IMR-90 (cell line): Measurements from ENCODE around the gene LHPP. TPM values are rescaled to one million over a fixed set of nuclear protein-coding genes. Genes with fewer than 3 reads are reported as not detected.

Experiments
- ATAC-seq: fragments of 200-7000 bp; cut with Tn5 transposase; 2 replicates; pipeline ENCODE4 v1.9.1; 2020; ENCODE audit warnings: low read depth, mild to moderate bottlenecking, moderate library complexity
- BruUV-seq: library from RNA; stranded (reverse); fragments of 400-500 nt; replicated peaks from 2 replicates; lab custom pipeline; 2021; lab: Mats Ljungman, UMichigan
- CTCF ChIA-PET: fragments of 300-600 bp; formaldehyde crosslinking; extraction: SDS; loops from one replicate; lab custom pipeline; 2021; ENCODE audit warnings: antibody characterized with exemption; lab: Yijun Ruan, JAX
- POLR2A ChIA-PET: fragments of 300-600 bp; sonication (Branson Sonifier 250); formaldehyde crosslinking; loops from one replicate; lab custom pipeline; 2022; ENCODE audit warnings: antibody characterized with exemption; ENCODE audit not compliant: unreplicated experiment; lab: Charles Lee
- DNase-seq: peaks from one replicate; pipeline ENCODE4 v3.0.0; 2013
- H2AFZ ChIP-seq: replicated peaks from 2 replicates; pipeline ENCODE3; 2013; ENCODE audit warnings: low read length, mild to moderate bottlenecking; ENCODE audit not compliant: poor library complexity
- H2AK5ac ChIP-seq: 2 replicates; pipeline ENCODE4 v1.6.1; 2013; ENCODE audit warnings: low read depth, low read length, inconsistent platforms
- H2AK9ac ChIP-seq: replicated peaks from 2 replicates; pipeline ENCODE3; 2013; ENCODE audit warnings: mild to moderate bottlenecking, low read depth, low read length, moderate library complexity; ENCODE audit not compliant: poor library complexity
- H2BK120ac ChIP-seq: 2 replicates; pipeline ENCODE4 v1.6.1; 2013; ENCODE audit warnings: low read depth, low read length, inconsistent platforms
- H2BK15ac ChIP-seq: 3 replicates; pipeline ENCODE4 v1.6.1; 2013; ENCODE audit warnings: low read depth, low read length, inconsistent platforms
- H2BK20ac ChIP-seq: 2 replicates; pipeline ENCODE4 v1.6.1; 2013; ENCODE audit warnings: low read depth, mild to moderate bottlenecking, inconsistent platforms, low read length, moderate library complexity
- H2BK5ac ChIP-seq: 2 replicates; pipeline ENCODE4 v1.6.1; 2013; ENCODE audit warnings: mild to moderate bottlenecking, low read depth, low read length, inconsistent platforms; ENCODE audit not compliant: poor library complexity, severe bottlenecking
- H3K14ac ChIP-seq: replicated peaks from 2 replicates; pipeline ENCODE4 v1.6.1; 2013; ENCODE audit warnings: low read depth, low read length, inconsistent platforms
- H3K18ac ChIP-seq: 2 replicates; pipeline ENCODE4 v1.6.1; 2013; ENCODE audit warnings: low read depth, low read length, control low read depth
- H3K23ac ChIP-seq: 2 replicates; pipeline ENCODE4 v1.6.1; 2013; ENCODE audit warnings: low read depth, low read length, inconsistent platforms
- H3K27ac ChIP-seq: 2 replicates; pipeline ENCODE4 v1.5.1; 2013; ENCODE audit warnings: mild to moderate bottlenecking, control low read depth, low read length; ENCODE audit not compliant: insufficient read depth
- H3K27me3 ChIP-seq: 2 replicates; pipeline ENCODE4 v1.6.1; 2013; ENCODE audit warnings: low read length; ENCODE audit not compliant: control insufficient read depth, insufficient read depth
- H3K36me3 ChIP-seq: 2 replicates; pipeline ENCODE4 v1.6.1; 2013; ENCODE audit warnings: low read length, mixed read lengths; ENCODE audit not compliant: control insufficient read depth, insufficient read depth
- H3K4ac ChIP-seq: 2 replicates; pipeline ENCODE4 v1.6.1; 2013; ENCODE audit warnings: low read depth, low read length, inconsistent platforms
- H3K4me1 ChIP-seq: 2 replicates; pipeline ENCODE4 v1.6.1; 2013; ENCODE audit warnings: low read length, mixed read lengths; ENCODE audit not compliant: control insufficient read depth, insufficient read depth
- H3K4me2 ChIP-seq: 2 replicates; pipeline ENCODE4 v1.6.1; 2013; ENCODE audit warnings: low read depth, mild to moderate bottlenecking, control low read depth, low read length, moderate library complexity
- H3K4me3 ChIP-seq: 2 replicates; pipeline ENCODE4 v1.5.1; 2013; ENCODE audit warnings: low read depth, mild to moderate bottlenecking, control low read depth, low read length, moderate library complexity; ENCODE audit not compliant: insufficient read depth
- H3K56ac ChIP-seq: 2 replicates; pipeline ENCODE4 v1.6.1; 2013; ENCODE audit warnings: low read length, inconsistent platforms; ENCODE audit not compliant: insufficient read depth; ENCODE audit errors: extremely low read depth
- H3K79me1 ChIP-seq, 2 experiments: 2 replicates each; pipeline ENCODE4 v1.6.1; 2013; ENCODE audit warnings: low read length in 2 of 2, inconsistent platforms in 1 of 2, low read depth in 1 of 2
- H3K9ac ChIP-seq: 2 replicates; pipeline ENCODE4 v1.6.1; 2013; ENCODE audit warnings: low read depth, low read length, control low read depth
- H3K9me1 ChIP-seq: 2 replicates; pipeline ENCODE4 v1.6.1; 2013; ENCODE audit warnings: low read length, inconsistent platforms; ENCODE audit not compliant: insufficient read depth
- H3K9me3 ChIP-seq: 2 replicates; pipeline ENCODE4 v1.6.1; 2013; ENCODE audit warnings: low read length; ENCODE audit not compliant: control insufficient read depth, insufficient read depth
- H4K20me1 ChIP-seq: 2 replicates; pipeline ENCODE4 v1.6.1; 2013; ENCODE audit warnings: low read length, inconsistent platforms; ENCODE audit not compliant: insufficient read depth
- H4K5ac ChIP-seq: 2 replicates; pipeline ENCODE4 v1.6.1; 2013; ENCODE audit warnings: mild to moderate bottlenecking, low read depth, low read length, control low read depth
- H4K8ac ChIP-seq, 2 experiments: 2 replicates each; pipeline ENCODE4 v1.6.1; 2013; ENCODE audit warnings: low read depth in 2 of 2, low read length in 2 of 2, control low read depth in 1 of 2, inconsistent platforms in 1 of 2
- H4K91ac ChIP-seq: 2 replicates; pipeline ENCODE4 v1.6.1; 2013; ENCODE audit warnings: low read depth, low read length, inconsistent platforms; ENCODE audit not compliant: insufficient read depth
- BHLHE40 ChIP-seq: fragments of 150-350 bp; IDR thresholded peaks from 2 replicates; pipeline ENCODE4 v1.6.1; 2016; ENCODE audit warnings: mild to moderate bottlenecking, low read depth, low read length
- CHD1 ChIP-seq: IDR thresholded peaks from 2 replicates; pipeline ENCODE4 v1.6.1; 2012; ENCODE audit warnings: low read depth, low read length, improper control_type of control experiment
- ELK1 ChIP-seq: fragments of 150-350 bp; IDR thresholded peaks from 2 replicates; pipeline ENCODE4 v1.6.1; 2016; ENCODE audit warnings: low read depth, mild to moderate bottlenecking, low read length, moderate library complexity, borderline replicate concordance
- FOS ChIP-seq: fragments of 150-350 bp; IDR thresholded peaks from 2 replicates; pipeline ENCODE4 v1.6.1; 2016; ENCODE audit warnings: low read depth, low read length
- MAFK ChIP-seq: IDR thresholded peaks from 2 replicates; pipeline ENCODE4 v1.6.1; 2012; ENCODE audit warnings: low read depth, low read length, improper control_type of control experiment
- MAZ ChIP-seq: IDR thresholded peaks from 2 replicates; pipeline ENCODE4 v1.6.1; 2012; ENCODE audit warnings: low read depth, mild to moderate bottlenecking, low read length, improper control_type of control experiment, moderate library complexity, borderline replicate concordance
- NFE2L2 ChIP-seq: fragments of 150-350 bp; IDR thresholded peaks from 2 replicates; pipeline ENCODE4 v1.6.1; 2016; ENCODE audit warnings: low read depth, mild to moderate bottlenecking, low read length
- POLR2A ChIP-seq: IDR thresholded peaks from 2 replicates; pipeline ENCODE4 v1.6.1; 2012; ENCODE audit warnings: mild to moderate bottlenecking, low read depth, low read length
- RAD21 ChIP-seq: IDR thresholded peaks from 2 replicates; pipeline ENCODE4 v1.6.1; 2012; ENCODE audit warnings: low read length, improper control_type of control experiment
- RCOR1 ChIP-seq: IDR thresholded peaks from 2 replicates; pipeline ENCODE4 v1.6.1; 2012; ENCODE audit warnings: mild to moderate bottlenecking, low read length, improper control_type of control experiment; ENCODE audit not compliant: insufficient replicate concordance
- RFX5 ChIP-seq: IDR thresholded peaks from 2 replicates; pipeline ENCODE4 v1.8.0; 2012; ENCODE audit warnings: low read depth, mild to moderate bottlenecking, low read length, moderate library complexity
- SMC3 ChIP-seq: fragments of 150-350 bp; IDR thresholded peaks from 2 replicates; pipeline ENCODE4 v1.6.1; 2016; ENCODE audit warnings: low read depth, mild to moderate bottlenecking, antibody characterized with exemption, low read length, moderate library complexity
- WGBS, 2 experiments: methylation state at CpG; one replicate each; pipeline versions ENCODE4 v1.1.5 to v1.1.7; 2013; ENCODE audit warnings: missing lambda C conversion rate in 2 of 2; ENCODE audit not compliant: insufficient read length in 1 of 2; ENCODE audit errors: extremely low coverage in 2 of 2; 5-methylcytosine and 5-hydroxymethylcytosine counted together
- dilution Hi-C: fragments of 300-500 bp; cut with HindIII; formaldehyde crosslinking; loops from one replicate; pipeline ENCODE4 v1.14.3; 2018; ENCODE audit warnings: low sequenced_read_pairs; ENCODE audit not compliant: unreplicated experiment
- in situ Hi-C: fragments of 300-500 bp; cut with MboI; formaldehyde crosslinking; loops from 3 replicates; pipeline ENCODE4 v1.14.3; 2019; ENCODE audit warnings: low sequenced_read_pairs, inconsistent platforms, mixed read lengths
- intact Hi-C: fragments of 100-400 bp; cut with micrococcal nuclease; formaldehyde crosslinking; loops from 2 replicates; pipeline ENCODE4 v1.10.0; 2022
- polyA plus RNA-seq, 3 experiments: library from polyadenylated mRNA; depleted of rRNA; stranded (reverse); fragments of >200 nt; gene quantifications; 2 replicates each; pipeline ENCODE4 v1.2.3, GENCODE V29; 2012; ENCODE audit warnings: low replicate concordance in 1 of 3
- total RNA-seq: library from RNA; depleted of rRNA; stranded (reverse); fragments of >200 nt; gene quantifications from 2 replicates; pipeline ENCODE4 v1.2.3, GENCODE V29; 2012
- TF ChIP-seq, protein P1 (sequence below): fragments of 150-350 bp; IDR thresholded peaks from 2 replicates; pipeline ENCODE4 v1.6.1; 2017; ENCODE audit warnings: mild to moderate bottlenecking, antibody characterized with exemption, low read length, low read depth

LHPP gene
- total and polyA plus RNA-seq, 2 of the 4 experiments (the other 2 are of a cell fraction), result 2.7 to 8.3 TPM

DNA sequence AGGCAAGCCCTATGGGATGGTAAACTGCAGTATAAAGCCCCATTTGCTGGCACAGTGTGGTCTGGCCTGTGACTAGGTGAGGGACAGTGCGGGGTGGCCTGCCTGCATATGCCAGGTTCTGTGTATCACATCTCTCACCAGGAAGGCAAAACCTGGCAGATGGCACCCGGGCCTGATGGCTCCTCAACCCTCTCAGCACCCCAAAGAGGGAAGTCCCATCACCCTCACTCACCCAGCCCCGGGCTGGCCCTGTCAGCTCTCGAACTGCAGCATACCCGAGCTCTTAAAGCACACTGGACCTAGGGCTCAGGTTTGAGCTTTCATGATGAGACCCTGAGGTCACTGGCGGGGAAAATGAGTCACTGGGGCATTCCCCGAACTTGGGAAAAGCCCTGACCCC lies 130.5 kb downstream of the LHPP start:
- no peak overlapping the region for H3K18ac ChIP-seq
- ATAC-seq (no peak), DNase-seq (no peak)
- no peak overlapping the region for H3K4ac ChIP-seq
- TF ChIP-seq NFE2L2, result no peak
- no peak for TF ChIP-seq MAFK
- TF ChIP-seq FOS, result no peak
- TF ChIP-seq ELK1, result no peak
- TF ChIP-seq RFX5, result no peak
- no peak for TF ChIP-seq SMC3
- no peak for TF ChIP-seq BHLHE40
- no peak for TF ChIP-seq POLR2A
- no peak for TF ChIP-seq RCOR1
- TF ChIP-seq RAD21, result no peak
- no peak for TF ChIP-seq CHD1
- no peak for TF ChIP-seq MAZ
- TF ChIP-seq, protein P1, sequence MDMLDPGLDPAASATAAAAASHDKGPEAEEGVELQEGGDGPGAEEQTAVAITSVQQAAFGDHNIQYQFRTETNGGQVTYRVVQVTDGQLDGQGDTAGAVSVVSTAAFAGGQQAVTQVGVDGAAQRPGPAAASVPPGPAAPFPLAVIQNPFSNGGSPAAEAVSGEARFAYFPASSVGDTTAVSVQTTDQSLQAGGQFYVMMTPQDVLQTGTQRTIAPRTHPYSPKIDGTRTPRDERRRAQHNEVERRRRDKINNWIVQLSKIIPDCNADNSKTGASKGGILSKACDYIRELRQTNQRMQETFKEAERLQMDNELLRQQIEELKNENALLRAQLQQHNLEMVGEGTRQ, result no peak
- peaks cover 12% of the 10 kb centered on the region for H3K9me3 ChIP-seq
- H3K9me1 ChIP-seq, result no peaks in the 10 kb centered on the region
- H3K27ac ChIP-seq, result no peak overlapping the region
- no peaks in the 10 kb centered on the region for H3K36me3 ChIP-seq
- no peaks in the 10 kb centered on the region for H3K79me1 ChIP-seq
- BruUV-seq, result no TSS peak
- no peak overlapping the region for H3K4me3 ChIP-seq
- no peak overlapping the region for H2BK120ac ChIP-seq
- no peak overlapping the region for H2BK20ac ChIP-seq
- ChIA-PET CTCF (no interaction called here), POLR2A (no interaction called here)
- H4K20me1 ChIP-seq, result no peaks in the 10 kb centered on the region
- no peak overlapping the region for H4K5ac ChIP-seq
- WGBS, 2 experiments, result 73% methylated on average over 5 of the region's 7 CpGs; no CpG with 5 or more reads in 1 of the 2 experiments
- H4K8ac ChIP-seq, result no peak overlapping the region
- no peak overlapping the region for H2AK5ac ChIP-seq
- H3K56ac ChIP-seq, result no peak overlapping the region
- H3K23ac ChIP-seq, result no peak overlapping the region
- H3K27me3 ChIP-seq, result peaks cover 5% of the 10 kb centered on the region; the same call in 1 of the 2 replicates
- in situ Hi-C loops (no loop called here), dilution Hi-C loops (no loop called here), intact Hi-C loops (no loop called here)
- H2AK9ac ChIP-seq, result no peak overlapping the region
- no peak overlapping the region for H2BK15ac ChIP-seq
- H4K91ac ChIP-seq, result no peak overlapping the region
- H2BK5ac ChIP-seq, result no peak overlapping the region
- H3K4me1 ChIP-seq, result no peaks in the 10 kb centered on the region
- no peak overlapping the region for H2AFZ ChIP-seq
- no peak overlapping the region for H3K9ac ChIP-seq
- H3K4me2 ChIP-seq, result no peak overlapping the region
- H3K14ac ChIP-seq, result no peak overlapping the region
